ENCODE measurements around the gene ISM1. TPM values are rescaled to one million over a fixed set of nuclear protein-coding genes. Genes with fewer than 3 reads are reported as not detected.
A peak's percentile ranks its signal among the peaks of the same experiment; 100 is the strongest.

Gene ISM1
- total and polyA plus RNA-seq, 2 donors (not counting 3 experiments of a cell fraction or from before 2014, with no cell fraction given), result not detected

- Histone ChIP-seq H3K27ac (ENCODE audit: insufficient read depth, low read depth, low read length) (no peak overlapping the region), H3K4me1 (ENCODE audit: control insufficient read depth, extremely low read depth, insufficient read depth, low read length) (peaks cover 12% of the 10 kb centered on the region), H3K4me2 (ENCODE audit: insufficient read depth, low read length) (peak overlapping the region; percentile 76), H2AFZ (ENCODE audit: low read depth, low read length) (no peak overlapping the region), H3K9me3 (replicated peaks; ENCODE audit: control insufficient read depth, insufficient read depth, low read length) (no peaks in the 10 kb centered on the region), H3K27me3 (ENCODE audit: control insufficient read depth in 2 of 2, insufficient read depth in 2 of 2, low read length in 2 of 2) (no peaks in the 10 kb centered on the region), H3K79me2 (ENCODE audit: control insufficient read depth, insufficient read depth, low read length) (no peaks in the 10 kb centered on the region), H3K9ac (replicated peaks; ENCODE audit: extremely low read depth, insufficient read depth, low read length) (no peak overlapping the region), H4K20me1 (replicated peaks; ENCODE audit: control insufficient read depth, extremely low read depth, insufficient read depth, low read length) (no peaks in the 10 kb centered on the region), H3K9me1 (replicated peaks; ENCODE audit: control insufficient read depth, extremely low read depth, insufficient read depth, low read length) (no peaks in the 10 kb centered on the region), H3K36me3 (ENCODE audit: control insufficient read depth in 2 of 2, extremely low read depth in 1 of 2, insufficient read depth in 2 of 2, low read length in 2 of 2) (no peaks in the 10 kb centered on the region), H3K4me3 (replicated peaks in 1 of 3; ENCODE audit: insufficient read depth in 1 of 3, low read depth in 1 of 3, low read length in 3 of 3) (no peak overlapping the region)
- TF ChIP-seq MAX (IDR thresholded peaks at IDR 0.05; ENCODE audit: insufficient read depth, insufficient read length), result no peak
- TF ChIP-seq FOS (IDR thresholded peaks at IDR 0.05; ENCODE audit: borderline replicate concordance, insufficient read depth, low read length), result peak; percentile 48
- peak; percentile 27 for TF ChIP-seq JUN (IDR thresholded peaks at IDR 0.05; ENCODE audit: borderline replicate concordance, insufficient read depth, insufficient read length, low read depth)
- peak; percentile 50 for DNase-seq (ENCODE audit: low read depth, low spot score)
- BruUV-seq (replicated peaks), result no TSS peak
- dilution Hi-C loops (cut with MboI; ENCODE audit: extremely low pct_ligation_motif_present, low sequenced_read_pairs), result no loop called here
- intact Hi-C loops (cut with micrococcal nuclease), result no loop called here
- FAIRE-seq, result peak; percentile 55
- ChIA-PET POLR2A (no interaction called here), CTCF (interaction anchor here (2.8 kb wide), 1 partner anchor 215 kb away, joined by 12 read pairs; no protein-coding TSS in a partner anchor)
Measured at GRCh38 chr20:13331536-13331935, 110.5 kb downstream of the ISM1 start.

GRCh38 chr20:13333036-13333435, 112.0 kb downstream of the ISM1 start:
- no TSS peak for BruUV-seq (replicated peaks)
- no peaks in the 10 kb centered on the region for H3K36me3 ChIP-seq (ENCODE audit: control insufficient read depth in 2 of 2, extremely low read depth in 1 of 2, insufficient read depth in 2 of 2, low read length in 2 of 2)
- no peak overlapping the region for H3K9ac ChIP-seq (replicated peaks; ENCODE audit: extremely low read depth, insufficient read depth, low read length)
- no peaks in the 10 kb centered on the region for H4K20me1 ChIP-seq (replicated peaks; ENCODE audit: control insufficient read depth, extremely low read depth, insufficient read depth, low read length)
- CTCF ChIA-PET, result no interaction called here
- H3K9me1 ChIP-seq (replicated peaks; ENCODE audit: control insufficient read depth, extremely low read depth, insufficient read depth, low read length), result no peaks in the 10 kb centered on the region
- no peak for DNase-seq (ENCODE audit: low read depth, low spot score)
- TF ChIP-seq POLR2AphosphoS5 (IDR thresholded peaks at IDR 0.05; ENCODE audit: insufficient read depth, low read depth, low read length) (no peak), JUN (IDR thresholded peaks at IDR 0.05; ENCODE audit: borderline replicate concordance, insufficient read depth, insufficient read length, low read depth) (no peak), MYC (IDR thresholded peaks at IDR 0.05; ENCODE audit: low read depth, low read length) (no peak), FOS (IDR thresholded peaks at IDR 0.05; ENCODE audit: borderline replicate concordance, insufficient read depth, low read length) (no peak), MAX (IDR thresholded peaks at IDR 0.05; ENCODE audit: insufficient read depth, insufficient read length) (no peak), CTCF (IDR thresholded peaks at IDR 0.05; ENCODE audit: extremely low read depth in 1 of 2, insufficient read depth in 1 of 2, low read depth in 1 of 2, low read length in 2 of 2) (no peak), GATA2 (IDR thresholded peaks at IDR 0.05; ENCODE audit: insufficient read depth, insufficient read length, low read depth, low read length) (no peak), EZH2 (IDR thresholded peaks at IDR 0.05; ENCODE audit: borderline replicate concordance, low read depth, low read length, severe bottlenecking) (no peak), POLR2A (IDR thresholded peaks at IDR 0.05; ENCODE audit: low read depth, low read length) (no peak)
- no peaks in the 10 kb centered on the region for H3K9me3 ChIP-seq (replicated peaks; ENCODE audit: control insufficient read depth, insufficient read depth, low read length)
- no peaks in the 10 kb centered on the region for H3K79me2 ChIP-seq (ENCODE audit: control insufficient read depth, insufficient read depth, low read length)
- no peak overlapping the region for H3K27ac ChIP-seq (ENCODE audit: insufficient read depth, low read depth, low read length)
- no peak overlapping the region for H3K4me2 ChIP-seq (ENCODE audit: insufficient read depth, low read length)
- H3K4me3 ChIP-seq (replicated peaks in 1 of 3; ENCODE audit: insufficient read depth in 1 of 3, low read depth in 1 of 3, low read length in 3 of 3), result no peak overlapping the region
- dilution Hi-C loops (cut with MboI; ENCODE audit: extremely low pct_ligation_motif_present, low sequenced_read_pairs), result no loop called here
- H3K27me3 ChIP-seq (ENCODE audit: control insufficient read depth in 2 of 2, insufficient read depth in 2 of 2, low read length in 2 of 2), result no peaks in the 10 kb centered on the region
- intact Hi-C loops (cut with micrococcal nuclease), result no loop called here
- H2AFZ ChIP-seq (ENCODE audit: low read depth, low read length), result no peak overlapping the region
- FAIRE-seq, result no peak
- H3K4me1 ChIP-seq (ENCODE audit: control insufficient read depth, extremely low read depth, insufficient read depth, low read length), result peaks cover 12% of the 10 kb centered on the region
- POLR2A ChIA-PET, result no interaction called here

Data from endothelial cell of umbilical vein (primary cell).